GM12873 (cell line): ENCODE results near the gene CCDC174.

Experiments
- CTCF ChIP-seq: IDR thresholded peaks from 2 replicates; pipeline ENCODE4 v1.5.1; 2012; ENCODE audit warnings: low read depth, mild to moderate bottlenecking, moderate library complexity, low read length, control low read depth; ENCODE audit not compliant: insufficient read depth; ENCODE audit errors: missing control alignments

CCDC174 gene

GRCh38 chr3:14627815-14628214 lies 23.7 kb upstream of the CCDC174 start:
- TF ChIP-seq CTCF, result no peak

- no peak for TF ChIP-seq CTCF
Observed at GRCh38 chr3:14628406-14628805, 23.2 kb upstream of the CCDC174 start.

- TF ChIP-seq CTCF, result no peak
Observed at GRCh38 chr3:14630404-14631100, 21.0 kb upstream of the CCDC174 start.

GRCh38 chr3:14631101-14631497 lies 20.5 kb upstream of the CCDC174 start:
- TF ChIP-seq CTCF, result no peak

- no peak for TF ChIP-seq CTCF
Observed at GRCh38 chr3:14631687-14632441, 19.7 kb upstream of the CCDC174 start.

- TF ChIP-seq CTCF, result no peak
Observed at GRCh38 chr3:14632442-14632930, 19.1 kb upstream of the CCDC174 start.

- no peak for TF ChIP-seq CTCF
Observed at GRCh38 chr3:14633417-14633816, 18.1 kb upstream of the CCDC174 start.
